ENCODE data around the gene TMEM87A.

TMEM87A gene

DNA sequence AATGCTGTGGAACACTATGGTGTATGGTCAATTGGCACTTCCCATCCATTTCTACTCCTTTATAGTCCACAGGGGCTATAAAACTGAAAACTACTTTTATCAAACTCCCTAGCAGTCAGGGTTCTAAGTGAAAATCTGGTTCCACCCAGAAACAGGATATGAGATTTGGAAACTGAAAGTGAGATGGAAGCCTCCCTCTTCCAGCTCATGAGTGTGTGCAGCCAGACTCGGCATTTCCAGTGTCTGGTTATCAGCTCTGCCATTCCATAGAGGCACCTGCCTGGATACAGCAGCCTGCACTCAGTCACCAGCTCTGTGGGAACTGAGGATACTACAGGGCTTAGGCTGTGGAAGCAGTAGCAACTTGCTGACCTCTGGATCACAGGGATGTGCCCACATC lies 102.1 kb downstream of the TMEM87A start:
- no peak for DNase-seq (ENCODE audit: extremely low spot score)
- CTCF ChIA-PET, result interaction anchor here (1.3 kb wide), 1 partner anchor 22 kb away, joined by 3 read pairs; no protein-coding TSS in a partner anchor
- TF ChIP-seq, protein P1, sequence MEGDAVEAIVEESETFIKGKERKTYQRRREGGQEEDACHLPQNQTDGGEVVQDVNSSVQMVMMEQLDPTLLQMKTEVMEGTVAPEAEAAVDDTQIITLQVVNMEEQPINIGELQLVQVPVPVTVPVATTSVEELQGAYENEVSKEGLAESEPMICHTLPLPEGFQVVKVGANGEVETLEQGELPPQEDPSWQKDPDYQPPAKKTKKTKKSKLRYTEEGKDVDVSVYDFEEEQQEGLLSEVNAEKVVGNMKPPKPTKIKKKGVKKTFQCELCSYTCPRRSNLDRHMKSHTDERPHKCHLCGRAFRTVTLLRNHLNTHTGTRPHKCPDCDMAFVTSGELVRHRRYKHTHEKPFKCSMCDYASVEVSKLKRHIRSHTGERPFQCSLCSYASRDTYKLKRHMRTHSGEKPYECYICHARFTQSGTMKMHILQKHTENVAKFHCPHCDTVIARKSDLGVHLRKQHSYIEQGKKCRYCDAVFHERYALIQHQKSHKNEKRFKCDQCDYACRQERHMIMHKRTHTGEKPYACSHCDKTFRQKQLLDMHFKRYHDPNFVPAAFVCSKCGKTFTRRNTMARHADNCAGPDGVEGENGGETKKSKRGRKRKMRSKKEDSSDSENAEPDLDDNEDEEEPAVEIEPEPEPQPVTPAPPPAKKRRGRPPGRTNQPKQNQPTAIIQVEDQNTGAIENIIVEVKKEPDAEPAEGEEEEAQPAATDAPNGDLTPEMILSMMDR (IDR thresholded peaks at IDR 0.05; ENCODE audit: control extremely low read depth, extremely low read depth, low read depth, missing control alignments), result no peak
- POLR2A ChIA-PET, result no interaction called here

DNA sequence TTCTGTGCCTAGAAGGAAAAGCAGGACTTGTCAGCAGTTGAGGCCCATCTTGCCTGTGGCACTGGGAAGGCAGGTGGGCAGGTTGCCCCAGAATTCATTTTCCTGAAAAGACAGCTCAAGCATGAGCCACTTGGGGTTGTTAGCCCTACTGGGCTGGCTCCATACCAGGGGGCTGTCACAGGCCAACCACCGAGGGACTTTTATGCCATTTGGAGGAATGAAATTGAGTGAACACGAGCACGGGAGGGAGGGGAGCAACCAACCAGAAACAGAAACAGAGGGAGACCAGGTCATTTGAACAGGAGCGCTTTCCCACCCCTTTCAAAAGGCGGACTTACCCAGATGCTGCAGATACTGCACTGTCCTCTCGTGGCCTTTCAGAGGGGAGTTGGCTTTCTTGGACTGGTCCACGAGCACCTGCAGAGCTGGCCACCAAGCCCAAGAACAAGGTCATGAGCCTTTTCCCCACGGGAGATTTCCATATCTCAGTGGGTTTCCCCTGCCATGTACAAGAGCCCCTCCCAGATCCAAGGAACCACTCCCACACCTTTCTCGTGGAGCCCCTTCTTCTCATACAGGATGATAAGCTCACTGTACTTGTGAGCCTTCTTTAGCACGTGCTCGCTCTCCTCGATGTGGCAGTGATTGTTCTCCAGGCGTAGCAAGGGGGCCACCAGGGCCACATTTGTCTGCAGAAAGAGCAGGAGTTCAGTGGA lies 106.8 kb downstream of the TMEM87A start:
- ChIA-PET POLR2A (no interaction called here), CTCF (no interaction called here)

DNA sequence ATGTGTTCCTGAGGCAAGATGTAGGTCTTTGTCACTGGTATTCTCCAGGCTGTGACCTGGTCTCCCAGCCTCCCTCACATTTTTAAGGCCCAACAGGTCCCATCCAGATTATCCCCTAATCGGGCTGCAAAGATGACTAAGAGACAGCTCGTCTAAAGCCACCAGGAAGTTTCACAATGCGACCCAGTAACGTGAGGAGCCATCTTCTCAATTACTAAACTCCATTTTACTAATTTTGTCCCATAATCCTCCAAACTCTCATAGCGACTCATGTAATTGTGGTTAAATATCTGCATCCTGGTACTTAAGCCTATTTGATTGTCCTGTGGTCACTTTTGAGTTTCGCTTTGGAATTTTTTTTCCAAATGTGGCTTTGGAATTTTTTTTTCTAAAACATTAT lies 108.1 kb downstream of the TMEM87A start:
- no peak for DNase-seq (ENCODE audit: extremely low spot score)
- TF ChIP-seq, protein P1 (IDR thresholded peaks at IDR 0.05; ENCODE audit: control extremely low read depth, extremely low read depth, low read depth, missing control alignments), result no peak
- CTCF ChIA-PET, result interaction anchor here (2.1 kb wide), 1 partner anchor 27 kb away, joined by 8 read pairs; no protein-coding TSS in a partner anchor
- POLR2A ChIA-PET, result no interaction called here

More for the DNA sequence above, 106.8 kb downstream of the TMEM87A start:
- DNase-seq (ENCODE audit: extremely low spot score), result no peak
- TF ChIP-seq, protein P1 (IDR thresholded peaks at IDR 0.05; ENCODE audit: control extremely low read depth, extremely low read depth, low read depth, missing control alignments), result no peak

DNA sequence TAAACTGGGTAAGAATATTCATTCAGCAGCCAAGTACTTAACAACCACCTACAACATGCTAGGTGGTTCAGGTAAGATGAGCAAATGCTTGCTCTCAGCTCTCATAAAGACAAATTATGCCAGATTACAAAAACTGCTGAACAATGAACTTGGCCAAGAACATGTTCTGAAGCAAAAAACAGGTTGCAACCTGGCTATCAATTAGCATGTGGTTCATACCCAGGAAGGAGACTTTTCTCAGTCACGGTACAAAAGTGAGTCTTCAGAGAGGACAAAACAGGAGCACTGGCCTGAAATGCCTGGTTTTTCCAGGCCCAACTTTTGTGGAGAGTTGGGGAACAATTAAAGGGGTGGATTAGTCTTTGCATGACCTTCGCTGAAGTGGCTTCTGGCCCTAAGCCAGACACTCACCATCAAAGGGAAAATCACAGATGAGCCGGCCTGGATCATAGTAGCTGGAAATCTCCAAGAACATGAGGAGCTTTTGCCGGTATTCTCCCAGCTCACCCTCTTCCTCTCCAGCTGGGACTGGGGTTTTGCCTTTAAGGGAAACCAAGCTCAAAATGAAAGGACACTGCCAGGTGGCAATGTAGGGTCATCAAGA lies 109.2 kb downstream of the TMEM87A start:
- TF ChIP-seq, protein P1 (IDR thresholded peaks at IDR 0.05; ENCODE audit: control extremely low read depth, extremely low read depth, low read depth, missing control alignments), result no peak
- POLR2A ChIA-PET, result no interaction called here
- DNase-seq (ENCODE audit: extremely low spot score), result no peak
- CTCF ChIA-PET, result interaction anchor here (2.1 kb wide), 1 partner anchor 26 kb away, joined by 8 read pairs; no protein-coding TSS in a partner anchor

DNA sequence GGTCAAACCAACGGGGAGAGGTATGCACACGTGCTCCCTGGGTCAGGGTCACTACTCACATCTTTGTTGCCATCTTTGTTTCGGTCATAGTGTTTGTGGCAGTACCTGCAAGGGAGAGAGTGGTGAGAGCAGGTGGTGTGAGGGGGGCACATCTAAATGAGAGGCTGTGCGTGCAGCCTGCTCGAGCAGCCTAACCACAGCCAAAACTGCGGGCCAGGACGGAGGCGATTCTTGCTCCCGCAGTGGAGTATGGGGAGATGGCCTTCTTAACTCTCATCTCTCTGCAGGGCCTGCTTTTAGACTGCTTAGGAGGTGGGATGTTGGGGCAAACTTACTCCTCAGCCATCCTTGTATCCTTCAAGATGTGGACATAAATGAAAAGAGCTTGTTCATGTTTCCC lies 109.9 kb downstream of the TMEM87A start:
- ChIA-PET CTCF (interaction anchor here (2.1 kb wide), 1 partner anchor 25 kb away, joined by 8 read pairs; no protein-coding TSS in a partner anchor), POLR2A (no interaction called here)
- TF ChIP-seq, protein P1 (IDR thresholded peaks at IDR 0.05; ENCODE audit: control extremely low read depth, extremely low read depth, low read depth, missing control alignments), result no peak
- DNase-seq (ENCODE audit: extremely low spot score), result no peak

Measured in GM10248 (cell line).